CD4-positive, CD25-positive, alpha-beta regulatory T cell (primary cell): ENCODE results near the gene SYP. TPM values are rescaled to one million over a fixed set of nuclear protein-coding genes. Genes with fewer than 3 reads are reported as not detected.

Experiments used
- ATAC-seq, 2 donors: fragments of 150-1000 bp; cut with Tn5 transposase; one replicate each; pipeline ENCODE4 v1.10.0; 2021; ENCODE audit warnings: low read depth in 2 of 2, moderate number of reproducible peaks in 2 of 2, moderate library complexity in 1 of 2
- DNase-seq, 3 donors: peaks; one replicate each; pipeline versions ENCODE4 v3.0.0 to v3.0.0-alpha.2; 2012 to 2022; ENCODE audit warnings: mixed read lengths in 1 of 3
- H3K27ac ChIP-seq: one replicate; pipeline ENCODE4 v1.7.0; 2013; ENCODE audit warnings: mild to moderate bottlenecking, low read length; ENCODE audit not compliant: insufficient read depth, poor library complexity, severe bottlenecking
- H3K27me3 ChIP-seq: one replicate; pipeline ENCODE4 v1.7.0; 2013; ENCODE audit warnings: low read length; ENCODE audit not compliant: control insufficient read depth, insufficient read depth
- H3K36me3 ChIP-seq: one replicate; pipeline ENCODE4 v1.7.0; 2013; ENCODE audit warnings: mild to moderate bottlenecking, low read length, moderate library complexity; ENCODE audit not compliant: control insufficient read depth, insufficient read depth
- H3K4me1 ChIP-seq: 2 replicates; pipeline ENCODE4 v1.7.0; 2013; ENCODE audit warnings: mild to moderate bottlenecking, low read length; ENCODE audit not compliant: insufficient read depth, control insufficient read depth, poor library complexity, severe bottlenecking
- H3K4me3 ChIP-seq: one replicate; pipeline ENCODE4 v1.7.0; 2013; ENCODE audit warnings: low read depth, mild to moderate bottlenecking, low read length, moderate library complexity
- H3K9me3 ChIP-seq, 2 experiments: 1 replicate in 1 of 2; 2 replicates in 1 of 2; pipeline ENCODE4 v1.7.0; 2013; ENCODE audit warnings: low read length in 2 of 2, mild to moderate bottlenecking in 1 of 2, moderate library complexity in 1 of 2; ENCODE audit not compliant: control insufficient read depth in 2 of 2
- H3K27ac Mint-ChIP-seq, 3 donors: one replicate each; pipeline ENCODE4 v1.8.0; 2020 to 2022; ENCODE audit warnings: mild to moderate bottlenecking in 3 of 3, mixed read lengths in 3 of 3, moderate library complexity in 2 of 3
- H3K27me3 Mint-ChIP-seq: one replicate; pipeline ENCODE4 v1.8.0; 2022; ENCODE audit warnings: mild to moderate bottlenecking, mixed read lengths
- H3K36me3 Mint-ChIP-seq: one replicate; pipeline ENCODE4 v1.8.0; 2020; ENCODE audit warnings: mixed read lengths
- H3K4me1 Mint-ChIP-seq, 4 donors: one replicate each; pipeline ENCODE4 v1.8.0; 2020 to 2022; ENCODE audit warnings: mixed read lengths in 4 of 4, mild to moderate bottlenecking in 1 of 4
- H3K4me3 Mint-ChIP-seq, 4 donors: one replicate each; pipeline ENCODE4 v1.8.0; 2020 to 2022; ENCODE audit warnings: mild to moderate bottlenecking in 4 of 4, mixed read lengths in 4 of 4, moderate library complexity in 3 of 4
- H3K9me3 Mint-ChIP-seq, 7 donors: one replicate each; pipeline ENCODE4 v1.8.0; 2020 to 2022; ENCODE audit warnings: mixed read lengths in 7 of 7, mild to moderate bottlenecking in 3 of 7, moderate library complexity in 2 of 7
- polyA plus RNA-seq, 4 donors: library from polyadenylated mRNA; unstranded; fragments of 300-500 nt; fragmentation: Illumina TruSeq; gene quantifications; one replicate each; pipeline ENCODE4 v1.2.3, GENCODE V29; 2021
- total RNA-seq: library from RNA; stranded (reverse); gene quantifications from one replicate; pipeline ENCODE4 v1.2.3, GENCODE V29; 2022

The SYP gene
- total and polyA plus RNA-seq, 5 donors from 2014 or later, result 0.67 to 1.3 (median 0.89) TPM

- Histone ChIP-seq H3K4me3 (no peak overlapping the region), H3K27me3 (no peaks in the 10 kb centered on the region)
Observed at GRCh38 chrX:49231333-49232000, 31.5 kb upstream of the SYP start.

GRCh38 chrX:49230500-49231232 is 30.7 kb upstream of the SYP start:
- ATAC-seq (peak; percentile 52 to 57), DNase-seq (peak; percentile 34 to 71 (median 51))
- Histone ChIP-seq H3K9me3 (no peaks in the 10 kb centered on the region), H3K4me1 (peaks cover 9% of the 10 kb centered on the region), H3K27me3 (no peaks in the 10 kb centered on the region), H3K27ac (peak overlapping the region; percentile 61), H3K36me3 (no peaks in the 10 kb centered on the region), H3K4me3 (no peak overlapping the region)
- peak overlapping the region; percentile 74 to 87 (median 84) for H3K4me3 Mint-ChIP-seq
- peak overlapping the region; percentile 76 to 88 (median 85) for H3K27ac Mint-ChIP-seq
- peaks cover 2 to 28% (median 6%) of the 10 kb centered on the region in 4 donors for H3K4me1 Mint-ChIP-seq
- no peaks in the 10 kb centered on the region for H3K9me3 Mint-ChIP-seq
- no peaks in the 10 kb centered on the region for H3K36me3 Mint-ChIP-seq
- no peaks in the 10 kb centered on the region for H3K27me3 Mint-ChIP-seq

More at GRCh38 chrX:49231333-49232000, 31.5 kb upstream of the SYP start:
- peak overlapping the region; percentile 69 to 86 (median 78) for H3K4me3 Mint-ChIP-seq
- H3K27ac Mint-ChIP-seq, result peak overlapping the region in 2 of 3 donors; percentile 67 to 76
- Histone ChIP-seq H3K9me3 (no peaks in the 10 kb centered on the region), H3K27ac (peak overlapping the region; percentile 61), H3K36me3 (no peaks in the 10 kb centered on the region), H3K4me1 (peaks cover 14% of the 10 kb centered on the region)
- ATAC-seq (no peak), DNase-seq (no peak)
- peaks cover 2 to 32% (median 7%) of the 10 kb centered on the region in 4 donors for H3K4me1 Mint-ChIP-seq
- no peaks in the 10 kb centered on the region for H3K36me3 Mint-ChIP-seq
- no peaks in the 10 kb centered on the region for H3K9me3 Mint-ChIP-seq
- no peaks in the 10 kb centered on the region for H3K27me3 Mint-ChIP-seq

- no peak for ATAC-seq
- no peaks in the 10 kb centered on the region for H3K27me3 Mint-ChIP-seq
- DNase-seq, result no peak
- Histone ChIP-seq H3K27me3 (no peaks in the 10 kb centered on the region), H3K4me1 (peaks cover 8% of the 10 kb centered on the region), H3K27ac (no peak overlapping the region), H3K9me3 (no peaks in the 10 kb centered on the region), H3K4me3 (no peak overlapping the region), H3K36me3 (no peaks in the 10 kb centered on the region)
- no peaks in the 10 kb centered on the region for H3K36me3 Mint-ChIP-seq
- peaks cover 0 to 2% (median 0%) of the 10 kb centered on the region in 7 donors for H3K9me3 Mint-ChIP-seq
- peaks cover 0 to 23% (median 0%) of the 10 kb centered on the region in 4 donors for H3K4me1 Mint-ChIP-seq
- H3K27ac Mint-ChIP-seq, result no peak overlapping the region
- peak overlapping the region in 1 of 4 donors; percentile 23 for H3K4me3 Mint-ChIP-seq
Observed at GRCh38 chrX:49228185-49228584, 28.2 kb upstream of the SYP start.

- Mint-ChIP-seq H3K27me3 (no peaks in the 10 kb centered on the region), H3K9me3 (peaks cover 0 to 2% (median 0%) of the 10 kb centered on the region in 7 donors), H3K36me3 (no peaks in the 10 kb centered on the region), H3K4me1 (peaks cover 0 to 21% (median 0%) of the 10 kb centered on the region in 4 donors), H3K27ac (no peak overlapping the region), H3K4me3 (peak overlapping the region in 1 of 4 donors; percentile 23)
- no peak overlapping the region for H3K4me3 ChIP-seq
- no peaks in the 10 kb centered on the region for H3K9me3 ChIP-seq
- ATAC-seq (no peak), DNase-seq (no peak)
- no peak overlapping the region for H3K27ac ChIP-seq
- peaks cover 8% of the 10 kb centered on the region for H3K4me1 ChIP-seq
- no peaks in the 10 kb centered on the region for H3K36me3 ChIP-seq
- H3K27me3 ChIP-seq, result no peaks in the 10 kb centered on the region
Observed at GRCh38 chrX:49227726-49228125, 27.7 kb upstream of the SYP start.

GRCh38 chrX:49226946-49227345 is 27.0 kb upstream of the SYP start:
- Mint-ChIP-seq H3K4me3 (no peak overlapping the region), H3K27ac (no peak overlapping the region), H3K27me3 (no peaks in the 10 kb centered on the region), H3K4me1 (peaks cover 0 to 17% (median under 1%) of the 10 kb centered on the region in 4 donors), H3K9me3 (peaks cover 0 to 2% (median 0%) of the 10 kb centered on the region in 7 donors), H3K36me3 (no peaks in the 10 kb centered on the region)
- ATAC-seq (no peak), DNase-seq (no peak)
- Histone ChIP-seq H3K4me1 (peaks cover 8% of the 10 kb centered on the region), H3K4me3 (no peak overlapping the region), H3K9me3 (no peaks in the 10 kb centered on the region), H3K27me3 (no peaks in the 10 kb centered on the region), H3K36me3 (no peaks in the 10 kb centered on the region), H3K27ac (no peak overlapping the region)

GRCh38 chrX:49225858-49226257 is 25.9 kb upstream of the SYP start:
- H3K4me3 Mint-ChIP-seq, result no peak overlapping the region
- peaks cover 0 to 8% (median 1%) of the 10 kb centered on the region in 4 donors for H3K4me1 Mint-ChIP-seq
- Histone ChIP-seq H3K36me3 (no peaks in the 10 kb centered on the region), H3K4me3 (no peak overlapping the region), H3K9me3 (no peaks in the 10 kb centered on the region), H3K27ac (no peak overlapping the region), H3K27me3 (no peaks in the 10 kb centered on the region), H3K4me1 (peaks cover 2% of the 10 kb centered on the region)
- no peak for ATAC-seq
- no peak overlapping the region for H3K27ac Mint-ChIP-seq
- no peaks in the 10 kb centered on the region for H3K36me3 Mint-ChIP-seq
- DNase-seq, result no peak
- no peaks in the 10 kb centered on the region for H3K27me3 Mint-ChIP-seq
- peaks cover 0 to 2% (median 0%) of the 10 kb centered on the region in 7 donors for H3K9me3 Mint-ChIP-seq

GRCh38 chrX:49221868-49222267 is 21.9 kb upstream of the SYP start:
- Histone ChIP-seq H3K27ac (no peak overlapping the region), H3K36me3 (no peaks in the 10 kb centered on the region), H3K4me1 (no peaks in the 10 kb centered on the region), H3K9me3 (no peaks in the 10 kb centered on the region), H3K27me3 (no peaks in the 10 kb centered on the region), H3K4me3 (no peak overlapping the region)
- DNase-seq, result no peak
- Mint-ChIP-seq H3K36me3 (no peaks in the 10 kb centered on the region), H3K4me1 (peaks cover 0 to 3% (median 1%) of the 10 kb centered on the region in 4 donors), H3K9me3 (peaks cover 0 to 2% (median 0%) of the 10 kb centered on the region in 7 donors), H3K4me3 (no peak overlapping the region), H3K27me3 (no peaks in the 10 kb centered on the region), H3K27ac (no peak overlapping the region)
- ATAC-seq, result no peak
